ENCODE measurements around the gene SAP30BP. TPM values are rescaled to one million over a fixed set of nuclear protein-coding genes. Genes with fewer than 3 reads are reported as not detected.

The SAP30BP gene
- total and polyA plus RNA-seq, 2 of the 13 experiments (the other 11 are each of a cell fraction or from before 2014, with no cell fraction given) = 67.7 to 99.4 TPM

GRCh38 chr17:75753514-75754377 is 86.6 kb downstream of the SAP30BP start (continued):
- TF ChIP-seq, protein P1, sequence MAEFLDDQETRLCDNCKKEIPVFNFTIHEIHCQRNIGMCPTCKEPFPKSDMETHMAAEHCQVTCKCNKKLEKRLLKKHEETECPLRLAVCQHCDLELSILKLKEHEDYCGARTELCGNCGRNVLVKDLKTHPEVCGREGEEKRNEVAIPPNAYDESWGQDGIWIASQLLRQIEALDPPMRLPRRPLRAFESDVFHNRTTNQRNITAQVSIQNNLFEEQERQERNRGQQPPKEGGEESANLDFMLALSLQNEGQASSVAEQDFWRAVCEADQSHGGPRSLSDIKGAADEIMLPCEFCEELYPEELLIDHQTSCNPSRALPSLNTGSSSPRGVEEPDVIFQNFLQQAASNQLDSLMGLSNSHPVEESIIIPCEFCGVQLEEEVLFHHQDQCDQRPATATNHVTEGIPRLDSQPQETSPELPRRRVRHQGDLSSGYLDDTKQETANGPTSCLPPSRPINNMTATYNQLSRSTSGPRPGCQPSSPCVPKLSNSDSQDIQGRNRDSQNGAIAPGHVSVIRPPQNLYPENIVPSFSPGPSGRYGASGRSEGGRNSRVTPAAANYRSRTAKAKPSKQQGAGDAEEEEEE (CRISPR knock-in tag; IDR thresholded peaks at IDR 0.05; ENCODE audit: borderline replicate concordance) = no peak
- TF ChIP-seq GATAD1 (CRISPR knock-in tag; IDR thresholded peaks at IDR 0.05) = 0 out of 2 replicates have a peak, but pooled peaks have one; percentile 22
- TF ChIP-seq ZNF770 (CRISPR knock-in tag; IDR thresholded peaks at IDR 0.05) = peak; percentile 59
- no peak for TF ChIP-seq ZBTB7A (CRISPR knock-in tag; IDR thresholded peaks at IDR 0.05)
- peak; percentile 90 for TF ChIP-seq BHLHE40 (IDR thresholded peaks at IDR 0.05; ENCODE audit: low read length)
- TF ChIP-seq CENPX (CRISPR knock-in tag; IDR thresholded peaks at IDR 0.05) = no peak
- TF ChIP-seq ZNF530 (CRISPR knock-in tag; IDR thresholded peaks at IDR 0.05; ENCODE audit: low read depth) = no peak
- no peak for TF ChIP-seq GMEB1 (CRISPR knock-in tag; IDR thresholded peaks at IDR 0.05; ENCODE audit: borderline replicate concordance)
- TF ChIP-seq IRF9 (CRISPR knock-in tag; IDR thresholded peaks at IDR 0.05; ENCODE audit: borderline replicate concordance) = peak; percentile 89; the same call in 1 of the 2 replicates
- no peak for TF ChIP-seq NR2F6 (IDR thresholded peaks at IDR 0.05)
- peak; percentile 48; the same call in 1 of the 2 replicates for TF ChIP-seq NR2F6 (CRISPR knock-in tag; IDR thresholded peaks at IDR 0.05)
- no peak for TF ChIP-seq ZNF672 (CRISPR knock-in tag; IDR thresholded peaks at IDR 0.05)
- TF ChIP-seq REL (CRISPR knock-in tag; conservative IDR thresholded peaks at IDR 0.05) = no peak
- TF ChIP-seq FOXM1 (CRISPR knock-in tag; IDR thresholded peaks at IDR 0.05) = no peak
- TF ChIP-seq SNAPC5 (CRISPR knock-in tag; IDR thresholded peaks at IDR 0.05; ENCODE audit: borderline replicate concordance) = peak; percentile 95; the same call in 1 of the 2 replicates
- no peak for TF ChIP-seq FOXA1 (IDR thresholded peaks at IDR 0.05)
- TF ChIP-seq FOXA1 (CRISPR knock-in tag; IDR thresholded peaks at IDR 0.05) = 0 out of 2 replicates have a peak, but pooled peaks have one; percentile 5
- TF ChIP-seq RORA (CRISPR knock-in tag; IDR thresholded peaks at IDR 0.05) = no peak
- peak; percentile 93 for TF ChIP-seq ZNF431 (CRISPR knock-in tag; IDR thresholded peaks at IDR 0.05; ENCODE audit: borderline replicate concordance, low read depth)
- TF ChIP-seq ZNF350 (CRISPR knock-in tag; IDR thresholded peaks at IDR 0.05; ENCODE audit: borderline replicate concordance, low read depth) = no peak
- TF ChIP-seq MAFF (IDR thresholded peaks at IDR 0.05; ENCODE audit: low read depth, low read length) = no peak
- TF ChIP-seq GATAD2A (CRISPR knock-in tag; IDR thresholded peaks at IDR 0.05) = no peak
- TF ChIP-seq RCOR2 (CRISPR knock-in tag; IDR thresholded peaks at IDR 0.05) = peak; percentile 29; the same call in 1 of the 2 replicates
